Fibroblast of peridontal ligament (primary cell): Measurements from ENCODE around the gene GBA3.

Experiments
- DNase-seq: peaks from one replicate; pipeline ENCODE4 v3.0.0-alpha.2; 2010; ENCODE audit errors: extremely low read depth

GBA3 gene

DNA sequence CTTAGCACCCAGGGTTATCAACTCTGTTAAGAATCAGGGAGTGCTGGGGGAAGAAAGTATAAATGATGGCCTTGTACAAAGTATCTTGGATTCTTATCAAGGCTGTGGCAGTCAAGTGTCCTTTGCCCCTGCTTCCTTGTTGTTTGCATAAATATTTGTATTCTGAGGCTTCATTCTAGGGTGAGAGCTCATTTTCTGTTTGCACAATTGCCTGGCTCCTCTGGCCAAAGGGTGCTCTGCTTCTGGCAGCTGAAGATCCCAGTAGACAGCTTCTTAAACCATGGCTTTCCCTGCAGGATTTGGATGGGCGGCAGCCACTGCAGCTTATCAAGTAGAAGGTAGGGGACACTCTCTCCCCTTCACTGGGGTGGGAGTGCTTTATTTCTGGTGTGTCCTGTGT is at the start of gene GBA3:
Gene GBA3 (plus strand): TSS at position 202 of the 400 bp plus-strand sequence.
- DNase-seq, result no peak

GRCh38 chr4:22643952-22644351 is 48.8 kb upstream of the GBA3 start:
- DNase-seq, result no peak

GRCh38 chr4:22645481-22646182 is 47.1 kb upstream of the GBA3 start:
- DNase-seq, result no peak

- DNase-seq, result no peak
Observed at GRCh38 chr4:22648996-22649395, 43.7 kb upstream of the GBA3 start.

GRCh38 chr4:22650771-22651170 is 42.0 kb upstream of the GBA3 start:
- DNase-seq, result no peak

DNA sequence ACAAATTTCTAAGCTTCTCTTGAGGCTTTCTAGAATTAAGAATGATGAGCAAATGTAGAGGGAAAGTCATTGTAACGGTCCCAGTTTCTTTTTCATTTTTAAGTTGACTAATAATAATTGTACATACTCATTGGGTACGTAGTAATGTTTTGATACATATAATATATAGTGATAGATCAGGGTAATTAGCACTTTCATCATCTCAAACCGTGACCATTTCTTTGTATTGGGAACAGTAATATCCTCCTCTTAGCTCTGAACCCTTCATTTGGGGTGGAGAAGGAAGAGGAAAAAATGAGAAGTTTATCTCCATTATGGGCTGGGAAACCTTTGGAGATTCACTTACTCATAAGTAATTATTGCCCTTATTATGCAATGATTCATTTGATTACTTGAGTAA is 39.0 kb upstream of the GBA3 start:
- DNase-seq, result no peak

DNA sequence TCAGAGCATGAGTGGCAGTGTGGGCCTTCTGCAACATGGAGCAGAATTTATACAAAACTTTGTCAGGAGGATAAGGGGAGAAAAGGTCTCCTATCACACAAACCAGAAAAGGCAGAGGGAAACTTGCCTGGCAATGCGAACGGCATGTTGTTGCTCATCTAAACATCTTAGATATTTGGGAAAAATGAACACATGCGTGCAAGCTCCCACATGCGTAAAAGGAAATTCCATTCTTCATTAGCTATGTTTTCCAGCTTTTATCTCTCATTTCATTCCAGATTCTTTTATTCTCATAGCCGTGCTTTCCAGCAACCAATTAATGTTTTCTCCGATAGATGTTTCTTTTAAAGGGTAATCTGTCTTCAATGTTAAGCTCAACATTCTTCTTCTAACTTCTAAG is 31.3 kb upstream of the GBA3 start:
- DNase-seq, result no peak

GRCh38 chr4:22667332-22667940 is 25.3 kb upstream of the GBA3 start:
- no peak for DNase-seq

DNA sequence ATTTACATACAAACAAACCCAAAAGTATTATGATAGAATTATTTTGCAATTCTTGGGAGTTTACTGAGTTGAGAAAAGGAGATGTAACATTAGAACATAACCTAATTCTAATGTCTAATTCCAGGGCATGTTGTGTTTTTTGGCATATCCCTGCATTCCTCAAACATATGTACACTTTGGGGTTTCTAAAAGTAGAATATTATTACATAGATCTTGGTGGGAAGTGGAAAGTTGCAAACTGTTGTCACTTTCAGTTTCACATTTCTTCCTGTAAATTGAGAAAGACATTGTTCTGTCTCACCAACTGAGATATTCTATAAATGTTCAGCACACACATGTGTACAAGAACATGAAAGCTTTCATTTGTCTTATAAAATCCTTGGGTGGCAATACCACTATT is 24.4 kb upstream of the GBA3 start:
- DNase-seq, result peak; percentile 31

DNA sequence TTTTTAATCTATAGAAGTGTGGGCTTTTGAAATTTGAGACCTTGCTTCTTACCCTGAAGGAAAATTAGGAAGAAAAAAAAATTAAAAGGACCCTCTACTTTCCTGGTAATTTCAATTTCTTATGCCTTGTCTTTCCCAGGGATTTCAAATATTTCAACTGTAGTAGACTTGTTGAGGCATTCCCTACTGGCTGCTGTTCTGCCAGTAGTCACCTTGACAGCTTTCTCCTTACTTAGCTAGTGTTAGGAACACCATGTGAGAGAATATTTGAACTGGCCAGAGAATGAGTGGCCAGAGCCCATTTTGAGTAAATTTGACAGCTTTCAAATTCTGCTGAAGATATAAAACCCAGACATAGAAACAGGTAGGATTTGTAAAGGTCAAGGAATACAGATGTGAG is 24.0 kb upstream of the GBA3 start:
- DNase-seq, result no peak

DNA sequence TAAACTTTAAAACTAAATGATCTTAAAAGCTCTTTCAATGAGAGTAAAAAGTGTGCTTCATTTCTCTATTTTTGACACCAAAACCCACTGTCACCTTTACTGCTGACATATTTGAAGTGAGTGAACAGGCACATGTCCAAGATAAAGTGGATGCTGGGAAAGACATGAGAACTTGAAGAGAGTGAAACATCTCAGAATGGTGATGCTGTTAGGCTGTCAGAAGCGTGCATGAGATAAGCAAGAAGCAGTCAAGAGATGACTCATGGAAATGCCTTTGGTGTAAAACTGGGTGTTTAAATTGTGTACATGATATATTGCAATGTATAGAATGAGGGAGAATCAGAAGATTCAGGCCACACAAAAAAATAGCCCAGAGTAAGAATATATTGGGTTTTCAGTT is 21.8 kb upstream of the GBA3 start:
- no peak for DNase-seq

GRCh38 chr4:22672519-22672918 is 20.2 kb upstream of the GBA3 start:
- DNase-seq, result no peak

DNA sequence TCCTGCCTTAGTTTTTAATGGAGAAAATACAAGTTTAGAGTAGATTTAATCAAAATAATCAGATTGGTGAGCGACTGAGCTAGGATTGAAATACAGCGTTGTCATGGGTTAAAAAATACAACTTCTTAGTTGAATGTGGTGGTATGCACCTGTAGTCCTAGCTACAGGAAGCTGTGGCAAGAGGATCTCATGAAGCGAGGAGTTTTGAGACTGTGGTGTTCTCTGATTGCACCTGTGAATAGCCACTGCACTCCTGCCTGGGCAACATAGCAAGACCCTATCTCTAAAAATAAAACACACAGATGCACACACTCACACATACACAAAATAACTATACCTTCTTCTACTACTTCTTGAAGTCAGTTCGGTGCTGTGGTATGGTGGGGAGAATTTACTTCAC is 19.8 kb upstream of the GBA3 start:
- DNase-seq, result no peak

GRCh38 chr4:22674700-22675099 is 18.0 kb upstream of the GBA3 start:
- no peak for DNase-seq

DNA sequence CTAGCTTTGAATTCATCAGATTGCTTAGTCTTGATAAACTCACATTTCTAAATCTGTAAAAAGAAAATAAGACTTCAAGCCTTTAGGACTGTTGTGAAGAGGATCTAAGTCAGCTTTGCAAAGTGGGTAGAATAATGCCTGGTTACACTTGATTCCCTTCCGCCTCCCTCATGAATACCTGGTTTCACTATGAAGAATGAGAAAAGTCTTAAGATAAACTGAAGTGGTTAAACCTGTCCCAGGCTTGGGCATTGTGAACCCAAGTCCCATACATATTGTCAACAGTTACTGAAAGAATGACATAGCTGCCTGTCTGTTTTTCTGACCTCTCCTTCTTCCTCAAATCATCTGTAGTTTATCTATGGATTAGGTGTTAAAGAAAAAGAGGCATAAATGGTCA is 16.7 kb upstream of the GBA3 start:
- DNase-seq, result no peak

- DNase-seq, result no peak
Observed at GRCh38 chr4:22677780-22678179, 15.0 kb upstream of the GBA3 start.

DNA sequence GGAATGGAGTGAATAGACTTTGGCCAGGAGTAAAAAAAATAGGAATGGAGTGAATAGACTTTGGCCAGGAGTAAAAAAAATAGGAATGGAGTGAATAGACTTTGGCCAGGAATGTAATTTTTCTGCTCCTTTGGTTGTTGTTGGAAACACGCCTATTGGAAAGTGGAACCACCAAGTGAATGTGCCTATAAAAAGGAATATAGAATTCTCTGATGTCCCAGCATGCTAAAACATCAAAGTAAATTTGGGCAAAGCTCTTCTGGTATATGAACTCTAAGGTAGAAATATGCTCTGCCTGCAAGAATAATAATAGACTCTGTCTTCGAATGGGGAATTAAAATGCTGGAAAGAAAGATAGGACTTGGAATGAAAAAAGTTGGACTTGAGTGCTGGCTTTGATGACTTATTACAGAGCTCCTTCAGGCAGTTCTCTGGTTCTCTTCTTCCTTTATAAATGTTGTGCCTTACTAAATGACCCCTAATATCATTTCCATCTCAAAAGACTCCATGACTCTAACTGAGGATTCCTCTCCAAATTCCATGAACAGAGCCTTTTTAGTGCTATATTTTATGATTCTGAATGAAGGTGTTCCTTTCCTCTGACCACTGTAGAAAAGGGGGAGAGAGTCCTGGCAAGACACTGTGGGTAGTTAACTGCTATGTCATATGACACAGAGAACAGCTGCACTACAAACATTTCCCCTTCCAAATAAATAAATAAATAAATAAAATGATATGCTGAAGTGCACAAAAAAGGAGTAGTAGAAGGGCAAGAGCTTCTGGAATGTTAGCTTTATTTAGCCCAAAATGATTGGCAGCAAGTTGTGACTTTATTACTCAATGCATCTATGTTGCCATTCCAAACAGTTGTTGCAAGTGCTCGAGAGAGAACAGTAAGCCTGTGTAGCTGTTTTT is 13.5 kb upstream of the GBA3 start:
- DNase-seq, result no peak

DNA sequence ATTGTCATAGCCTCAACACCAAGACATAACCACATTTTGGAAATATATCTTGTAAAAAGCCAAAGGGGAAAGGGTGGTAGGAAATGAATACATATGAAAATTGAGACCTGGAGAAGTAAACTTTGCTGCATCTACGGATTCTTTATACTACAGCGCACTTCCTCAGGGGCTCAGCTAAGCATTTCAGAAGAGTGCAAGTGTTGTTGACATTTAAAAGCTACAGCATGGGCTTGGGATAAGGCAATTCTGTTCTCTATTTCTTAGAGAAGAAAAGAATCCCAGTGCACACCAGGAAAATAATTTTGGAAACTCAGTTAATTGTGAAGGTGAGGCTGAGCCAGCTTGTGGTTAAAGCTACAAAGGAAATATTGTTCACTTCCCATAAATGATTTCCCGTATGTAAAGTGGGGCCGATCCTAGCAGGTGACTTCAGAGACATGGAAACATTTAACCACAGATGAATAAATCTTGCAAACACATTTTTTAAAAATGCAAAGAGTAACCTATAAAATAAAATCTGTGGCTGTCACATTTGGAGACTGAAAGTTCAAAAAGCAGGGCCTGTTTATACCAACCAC is 12.6 kb upstream of the GBA3 start:
- DNase-seq, result no peak

- no peak for DNase-seq
Observed at GRCh38 chr4:22683726-22684125, 9.0 kb upstream of the GBA3 start.

GRCh38 chr4:22686141-22686540 is 6.6 kb upstream of the GBA3 start:
- no peak for DNase-seq

DNA sequence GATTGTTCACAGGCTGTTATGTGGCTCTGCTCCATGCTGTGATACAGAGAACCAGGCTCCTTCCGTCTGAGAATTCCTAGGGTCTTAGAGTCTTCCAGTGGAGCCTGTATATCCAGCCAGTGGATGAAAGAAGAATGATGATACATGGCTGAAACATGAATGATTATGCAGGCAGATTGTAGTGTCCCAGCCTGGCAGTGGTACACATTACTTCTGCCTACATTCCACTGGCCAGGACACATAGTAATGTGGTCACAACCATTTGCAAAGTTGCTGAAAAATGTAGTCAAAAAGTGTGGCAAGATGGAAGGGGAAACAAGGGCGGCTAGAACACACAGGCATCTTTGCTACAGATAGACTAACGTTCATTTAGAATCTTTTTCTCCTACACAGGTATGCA is 4.5 kb upstream of the GBA3 start:
- no peak for DNase-seq

- DNase-seq, result no peak
Observed at GRCh38 chr4:22689428-22689827, 3.3 kb upstream of the GBA3 start.
